GM23338 (cell line): ENCODE data around the gene GRM8. TPM values are rescaled to one million over a fixed set of nuclear protein-coding genes. Genes with fewer than 3 reads are reported as not detected.

ENCODE experiments used
- ATAC-seq: fragments of 200-7000 bp; cut with Tn5 transposase; 3 replicates; pipeline ENCODE4 v1.9.1; 2020
- DNase-seq: peaks from one replicate; pipeline ENCODE4 v3.0.0-alpha.2; 2015; ENCODE audit warnings: low spot score
- H2AFZ ChIP-seq: fragments of 200-600 bp; sonication (generic); 2 replicates; pipeline ENCODE4 v1.8.0; 2016; ENCODE audit warnings: antibody characterized with exemption, mild to moderate bottlenecking, moderate library complexity
- H3F3A ChIP-seq: fragments of 200-600 bp; sonication (generic); replicated peaks from 2 replicates; pipeline ENCODE4 v1.8.0; 2017; ENCODE audit warnings: antibody characterized with exemption, mixed run types, low read depth
- H3K27ac ChIP-seq: fragments of 200-600 bp; sonication (generic); 2 replicates; pipeline ENCODE4 v1.6.1; 2016; ENCODE audit warnings: low read depth
- H3K27me3 ChIP-seq: fragments of 200-600 bp; sonication (generic); 2 replicates; pipeline ENCODE4 v1.8.0; 2016; ENCODE audit warnings: mild to moderate bottlenecking, mixed run types, moderate library complexity; ENCODE audit not compliant: insufficient read depth
- H3K36me3 ChIP-seq: fragments of 200-600 bp; sonication (generic); 2 replicates; pipeline ENCODE4 v1.8.0; 2016; ENCODE audit warnings: mild to moderate bottlenecking; ENCODE audit not compliant: insufficient read depth
- H3K4me1 ChIP-seq: fragments of 200-600 bp; sonication (generic); 2 replicates; pipeline ENCODE4 v1.8.0; 2016; ENCODE audit warnings: mild to moderate bottlenecking, moderate library complexity; ENCODE audit not compliant: insufficient read depth
- H3K4me2 ChIP-seq: fragments of 200-600 bp; sonication (generic); 2 replicates; pipeline ENCODE4 v1.7.1; 2017; ENCODE audit warnings: mixed run types
- H3K4me3 ChIP-seq: fragments of 200-600 bp; sonication (generic); 2 replicates; pipeline ENCODE4 v1.6.1; 2016; ENCODE audit warnings: mixed run types
- H3K79me2 ChIP-seq: fragments of 200-600 bp; sonication (generic); replicated peaks from 2 replicates; pipeline ENCODE4 v1.8.0; 2017; ENCODE audit warnings: mild to moderate bottlenecking; ENCODE audit not compliant: insufficient read depth
- H3K9me2 ChIP-seq: fragments of 200-600 bp; sonication (generic); 2 replicates; pipeline ENCODE4 v1.8.0; 2017; ENCODE audit not compliant: insufficient read depth
- H4K20me1 ChIP-seq: fragments of 200-600 bp; sonication (generic); replicated peaks from 2 replicates; pipeline ENCODE4 v1.8.0; 2017; ENCODE audit warnings: mild to moderate bottlenecking; ENCODE audit not compliant: insufficient read depth
- H3K27ac Mint-ChIP-seq: 2 replicates; pipeline ENCODE4 v1.8.0; 2020; ENCODE audit warnings: inconsistent platforms, mild to moderate bottlenecking, moderate library complexity, mixed read lengths
- H3K27me3 Mint-ChIP-seq: 3 replicates; pipeline ENCODE4 v1.8.0; 2022; ENCODE audit warnings: low read depth, mild to moderate bottlenecking, moderate library complexity, mixed read lengths, inconsistent platforms; ENCODE audit not compliant: insufficient read depth, poor library complexity
- H3K36me3 Mint-ChIP-seq: 3 replicates; pipeline ENCODE4 v1.8.0; 2021; ENCODE audit warnings: low read depth, mild to moderate bottlenecking, inconsistent platforms, moderate library complexity, mixed read lengths
- H3K4me1 Mint-ChIP-seq: 3 replicates; pipeline ENCODE4 v1.8.0; 2020; ENCODE audit warnings: mild to moderate bottlenecking, inconsistent platforms, mixed read lengths
- H3K4me3 Mint-ChIP-seq: 3 replicates; pipeline ENCODE4 v1.8.0; 2021; ENCODE audit warnings: moderate library complexity, mild to moderate bottlenecking, inconsistent platforms, mixed read lengths
- H3K9me3 Mint-ChIP-seq: 3 replicates; pipeline ENCODE4 v1.8.0; 2020; ENCODE audit warnings: moderate library complexity, mild to moderate bottlenecking, inconsistent platforms, mixed read lengths
- CREB1 ChIP-seq: fragments of 250-450 bp; sonication (Bioruptor Pico); IDR thresholded peaks from 2 replicates; pipeline ENCODE4 v1.5.0; 2020; ENCODE audit warnings: low read depth, mild to moderate bottlenecking, moderate library complexity
- CTCF ChIP-seq, 2 experiments: fragments of 200-600 bp in 1 of 2; sonication (generic) in 1 of 2; conservative IDR thresholded peaks; 2 replicates each; pipeline versions ENCODE4 v1.5.1 to v1.6.1; 2016 to 2017; ENCODE audit warnings: antibody characterized with exemption in 2 of 2, low read depth in 2 of 2, mild to moderate bottlenecking in 2 of 2, moderate library complexity in 1 of 2
- ETS1 ChIP-seq: IDR thresholded peaks from 2 replicates; pipeline ENCODE4 v1.6.1; 2016; ENCODE audit warnings: antibody characterized with exemption
- EZH2phosphoT487 ChIP-seq: fragments of 200-600 bp; sonication (generic); IDR thresholded peaks from one replicate; pipeline ENCODE4 v1.8.1; 2018; ENCODE audit warnings: antibody characterized with exemption; ENCODE audit not compliant: unreplicated experiment
- JUNB ChIP-seq: IDR thresholded peaks from one replicate; pipeline ENCODE4 v1.6.1; 2016; ENCODE audit warnings: antibody characterized with exemption; ENCODE audit not compliant: unreplicated experiment
- NANOG ChIP-seq: IDR thresholded peaks from 2 replicates; pipeline ENCODE4 v1.6.1; 2016; ENCODE audit warnings: antibody characterized with exemption, borderline replicate concordance
- POLR2AphosphoS5 ChIP-seq: IDR thresholded peaks from 2 replicates; pipeline ENCODE4 v1.6.1; 2016; ENCODE audit warnings: antibody characterized with exemption, low read depth
- REST ChIP-seq: IDR thresholded peaks from one replicate; pipeline ENCODE4 v1.6.1; 2018; ENCODE audit warnings: antibody characterized with exemption; ENCODE audit not compliant: unreplicated experiment
- STAT1 ChIP-seq: IDR thresholded peaks from one replicate; pipeline ENCODE4 v1.6.1; 2016; ENCODE audit warnings: antibody characterized with exemption; ENCODE audit not compliant: unreplicated experiment
- ZNF114 ChIP-seq: fragments of 250-450 bp; sonication (Bioruptor Pico); IDR thresholded peaks from 2 replicates; pipeline ENCODE4 v1.5.0; 2020; ENCODE audit warnings: mild to moderate bottlenecking, moderate library complexity
- ZNF331 ChIP-seq: fragments of 250-450 bp; sonication (Bioruptor Pico); IDR thresholded peaks from 2 replicates; pipeline ENCODE4 v1.5.0; 2020; ENCODE audit warnings: low read depth, mild to moderate bottlenecking, moderate library complexity
- polyA plus RNA-seq: library from polyadenylated mRNA; unstranded; fragments of >200 nt; fragmentation: Nextera tagmentation; extraction: Ambion mirVana; gene quantifications from 2 replicates; pipeline ENCODE4 v1.2.1, GENCODE V29; 2016
- total RNA-seq: library from RNA; depleted of rRNA; stranded (reverse); fragments of >200 nt; shearing (Covaris generic); gene quantifications from 2 replicates; pipeline ENCODE4 v1.2.3, GENCODE V29; 2014

The GRM8 gene
- total and polyA plus RNA-seq, 2 experiments from 2014 or later, result 1.9 to 6.6 TPM

- Histone ChIP-seq H2AFZ (no peak overlapping the region), H3K4me3 (no peak overlapping the region), H3F3A (no peaks in the 10 kb centered on the region), H3K4me1 (no peaks in the 10 kb centered on the region), H3K36me3 (no peaks in the 10 kb centered on the region), H3K4me2 (no peak overlapping the region), H3K9me2 (no peaks in the 10 kb centered on the region), H3K79me2 (no peaks in the 10 kb centered on the region), H3K27me3 (no peaks in the 10 kb centered on the region), H4K20me1 (no peaks in the 10 kb centered on the region), H3K27ac (no peak overlapping the region)
- no peaks in the 10 kb centered on the region for H3K27me3 Mint-ChIP-seq
- DNase-seq (no peak), ATAC-seq (no peak)
- TF ChIP-seq REST, result no peak
- no peak for TF ChIP-seq STAT1
- no peak for TF ChIP-seq EZH2phosphoT487
- no peak for TF ChIP-seq CTCF (conservative IDR thresholded peaks at IDR 0.05; ENCODE audit: low read depth in 2 of 2)
- no peak for TF ChIP-seq POLR2AphosphoS5
- TF ChIP-seq ZNF331 (CRISPR knock-in tag), result no peak
- TF ChIP-seq NANOG, result no peak
- no peak overlapping the region for H3K4me3 Mint-ChIP-seq
- peaks cover 4% of the 10 kb centered on the region; the same call in 1 of the 3 replicates for H3K4me1 Mint-ChIP-seq
- no peaks in the 10 kb centered on the region for H3K9me3 Mint-ChIP-seq
- no peak overlapping the region for H3K27ac Mint-ChIP-seq
- H3K36me3 Mint-ChIP-seq, result no peaks in the 10 kb centered on the region
These were observed 116.8 kb downstream of the GRM8 start for GRCh38 chr7:127135871-127136485.

- no peaks in the 10 kb centered on the region for H3K36me3 ChIP-seq
- no peaks in the 10 kb centered on the region for H4K20me1 ChIP-seq
- no peak overlapping the region for H3K4me3 ChIP-seq
- H3K27ac Mint-ChIP-seq, result no peak overlapping the region
- no peak overlapping the region for H3K27ac ChIP-seq
- ATAC-seq, result peak; percentile 50
- TF ChIP-seq POLR2AphosphoS5 (no peak), ETS1 (no peak), JUNB (no peak), CREB1 (CRISPR knock-in tag) (no peak), EZH2phosphoT487 (no peak), ZNF114 (CRISPR knock-in tag) (no peak)
- H2AFZ ChIP-seq, result peak overlapping the region; percentile 9; the same call in 1 of the 2 replicates
- H3K79me2 ChIP-seq, result no peaks in the 10 kb centered on the region
- no peaks in the 10 kb centered on the region for H3F3A ChIP-seq
- H3K4me2 ChIP-seq, result no peak overlapping the region; the same call in 1 of the 2 replicates
- DNase-seq, result no peak
- peaks cover 21% of the 10 kb centered on the region for H3K4me1 Mint-ChIP-seq
- no peaks in the 10 kb centered on the region for H3K9me2 ChIP-seq
- H3K4me1 ChIP-seq, result peaks cover 11% of the 10 kb centered on the region
- H3K36me3 Mint-ChIP-seq, result no peaks in the 10 kb centered on the region
- no peaks in the 10 kb centered on the region for H3K27me3 ChIP-seq
- H3K9me3 Mint-ChIP-seq, result no peaks in the 10 kb centered on the region
- peaks cover 2% of the 10 kb centered on the region for H3K27me3 Mint-ChIP-seq
- no peak overlapping the region for H3K4me3 Mint-ChIP-seq
These were observed 129.5 kb downstream of the GRM8 start for GRCh38 chr7:127123220-127123619.
